DND-41 (cell line): ENCODE results near the gene NRL.

ENCODE experiments used
- ATAC-seq: fragments of 200-7000 bp; cut with Tn5 transposase; 3 replicates; pipeline ENCODE4 v1.9.1; 2021; ENCODE audit warnings: low read depth; ENCODE audit not compliant: insufficient read depth
- DNase-seq: peaks from one replicate; pipeline ENCODE4 v3.0.0-alpha.2; 2020
- H2AFZ ChIP-seq: 2 replicates; pipeline ENCODE4 v1.6.0; 2012; ENCODE audit warnings: low read depth, low read length
- H3K27ac ChIP-seq: 2 replicates; pipeline ENCODE4 v1.5.1; 2012; ENCODE audit warnings: low read length, inconsistent platforms
- H3K27me3 ChIP-seq: fragments of 200-600 bp; sonication (generic); 2 replicates; pipeline ENCODE4 v1.6.0; 2012; ENCODE audit warnings: low read length, mild to moderate bottlenecking, inconsistent platforms; ENCODE audit not compliant: insufficient read depth, poor library complexity
- H3K36me3 ChIP-seq: 2 replicates; pipeline ENCODE4 v1.5.1; 2012; ENCODE audit warnings: low read length, inconsistent platforms; ENCODE audit not compliant: insufficient read depth
- H3K4me1 ChIP-seq: 2 replicates; pipeline ENCODE4 v1.5.1; 2012; ENCODE audit warnings: mild to moderate bottlenecking, low read length; ENCODE audit not compliant: insufficient read depth
- H3K4me2 ChIP-seq: 2 replicates; pipeline ENCODE4 v1.6.0; 2012; ENCODE audit warnings: mild to moderate bottlenecking, moderate library complexity, low read length, inconsistent platforms; ENCODE audit not compliant: insufficient read depth
- H3K4me3 ChIP-seq, 2 experiments: fragments of 200-600 bp in 1 of 2; shearing (Covaris generic) in 1 of 2; 2 replicates each; pipeline ENCODE4 v1.5.1; 2012 to 2016; ENCODE audit warnings: inconsistent platforms in 2 of 2, low read length in 2 of 2, mild to moderate bottlenecking in 2 of 2, low read depth in 1 of 2, moderate library complexity in 1 of 2
- H3K79me2 ChIP-seq: 2 replicates; pipeline ENCODE4 v1.6.0; 2012; ENCODE audit warnings: low read length, inconsistent platforms; ENCODE audit not compliant: insufficient read depth
- H3K9ac ChIP-seq: 2 replicates; pipeline ENCODE4 v1.6.0; 2012; ENCODE audit warnings: low read depth, mild to moderate bottlenecking, inconsistent platforms, low read length, moderate library complexity
- H3K9me3 ChIP-seq: 2 replicates; pipeline ENCODE4 v1.5.1; 2012; ENCODE audit warnings: low read length, moderate library complexity, mild to moderate bottlenecking, inconsistent platforms; ENCODE audit not compliant: insufficient read depth, severe bottlenecking
- H4K20me1 ChIP-seq: 2 replicates; pipeline ENCODE4 v1.6.0; 2012; ENCODE audit warnings: low read length; ENCODE audit not compliant: insufficient read depth
- CTCF ChIP-seq: IDR thresholded peaks from 2 replicates; pipeline ENCODE4 v1.5.1; 2012; ENCODE audit warnings: borderline replicate concordance, low read length, moderate library complexity, mild to moderate bottlenecking; ENCODE audit not compliant: poor library complexity, severe bottlenecking; ENCODE audit errors: extremely low read depth
- EZH2 ChIP-seq: IDR thresholded peaks from 3 replicates; pipeline ENCODE4 v1.6.1; 2012; ENCODE audit warnings: borderline replicate concordance, low read depth, mild to moderate bottlenecking, moderate library complexity, low read length, inconsistent platforms; ENCODE audit not compliant: severe bottlenecking

The NRL gene

DNA sequence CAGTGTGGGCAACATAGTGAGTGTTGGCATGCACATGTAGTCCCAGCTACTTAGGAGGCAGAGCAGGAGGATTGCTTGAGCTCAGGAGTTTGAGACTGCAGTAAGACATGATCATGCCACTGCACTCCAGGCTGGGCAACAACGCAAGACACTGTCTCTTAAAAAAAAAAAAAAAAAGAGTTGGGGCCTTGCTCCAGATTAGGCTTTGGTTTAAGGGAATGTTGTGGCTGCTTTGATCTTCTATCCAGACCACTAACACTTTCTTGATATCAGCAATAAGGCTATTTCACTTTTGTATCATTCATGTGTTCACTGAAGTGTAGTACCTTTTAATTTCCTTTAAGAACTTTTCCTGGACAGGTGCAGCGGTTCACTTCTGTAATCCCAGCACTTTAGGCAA, 12.9 kb upstream of the NRL start:
- H3K36me3 ChIP-seq: peaks cover 17% of the 10 kb centered on the region
- no peaks in the 10 kb centered on the region for H3K27me3 ChIP-seq
- DNase-seq (no peak), ATAC-seq (no peak)
- TF ChIP-seq CTCF: no peak
- no peaks in the 10 kb centered on the region for H3K9me3 ChIP-seq
- H3K4me2 ChIP-seq: no peak overlapping the region
- H3K4me1 ChIP-seq: no peaks in the 10 kb centered on the region
- H4K20me1 ChIP-seq: no peaks in the 10 kb centered on the region
- no peak overlapping the region for H3K27ac ChIP-seq
- no peaks in the 10 kb centered on the region for H3K79me2 ChIP-seq
- no peak overlapping the region for H3K4me3 ChIP-seq
- no peak overlapping the region for H3K9ac ChIP-seq
- no peak overlapping the region for H2AFZ ChIP-seq

DNA sequence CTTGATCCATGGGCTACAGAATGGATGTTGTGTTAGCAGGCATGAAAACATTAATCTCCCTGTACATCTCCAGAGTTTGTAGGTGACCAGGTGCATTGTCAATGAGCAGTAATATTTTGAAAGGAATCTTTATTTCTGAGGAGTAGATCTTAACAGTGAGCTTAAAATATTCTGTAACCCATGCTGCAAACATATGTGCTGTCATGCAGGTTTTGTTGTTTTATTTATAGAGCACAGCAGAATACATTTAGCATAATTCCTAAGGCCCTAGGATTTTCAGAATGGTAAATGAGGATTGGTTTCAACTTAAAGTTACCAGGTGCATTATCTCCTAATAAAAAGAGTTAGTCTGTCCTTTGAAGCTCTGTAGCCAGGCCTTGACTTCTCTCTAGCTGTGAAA, 12.2 kb upstream of the NRL start:
- no peak overlapping the region for H3K4me3 ChIP-seq
- TF ChIP-seq EZH2 (no peak), CTCF (no peak)

GRCh38 chr14:24123424-24124417, 9.0 kb upstream of the NRL start:
- Histone ChIP-seq H2AFZ (no peak overlapping the region), H3K9me3 (no peaks in the 10 kb centered on the region), H3K27me3 (no peaks in the 10 kb centered on the region), H3K79me2 (no peaks in the 10 kb centered on the region), H3K9ac (no peak overlapping the region), H3K4me1 (no peaks in the 10 kb centered on the region), H3K4me2 (no peak overlapping the region), H3K4me3 (no peak overlapping the region), H3K36me3 (peaks cover 51% of the 10 kb centered on the region), H4K20me1 (no peaks in the 10 kb centered on the region), H3K27ac (no peak overlapping the region)
- DNase-seq (no peak), ATAC-seq (no peak)
- TF ChIP-seq CTCF: no peak
- no peak for TF ChIP-seq EZH2

More for the DNA sequence above, 12.2 kb upstream of the NRL start:
- Histone ChIP-seq H3K27ac (no peak overlapping the region), H3K4me2 (no peak overlapping the region), H3K79me2 (no peaks in the 10 kb centered on the region), H3K9ac (no peak overlapping the region), H4K20me1 (no peaks in the 10 kb centered on the region), H3K9me3 (no peaks in the 10 kb centered on the region), H3K36me3 (peaks cover 23% of the 10 kb centered on the region), H3K27me3 (no peaks in the 10 kb centered on the region), H2AFZ (no peak overlapping the region), H3K4me1 (no peaks in the 10 kb centered on the region)
- ATAC-seq (no peak), DNase-seq (no peak)
